HG03378 (cell line): ENCODE data around the gene LYPD4.

ENCODE experiments used
- ATAC-seq: cut with Tn5 transposase; IDR thresholded peaks from one replicate; pipeline ENCODE4 v1.9.1; 2021; ENCODE audit warnings: mild to moderate bottlenecking, moderate library complexity; ENCODE audit not compliant: unreplicated experiment

Gene LYPD4

DNA sequence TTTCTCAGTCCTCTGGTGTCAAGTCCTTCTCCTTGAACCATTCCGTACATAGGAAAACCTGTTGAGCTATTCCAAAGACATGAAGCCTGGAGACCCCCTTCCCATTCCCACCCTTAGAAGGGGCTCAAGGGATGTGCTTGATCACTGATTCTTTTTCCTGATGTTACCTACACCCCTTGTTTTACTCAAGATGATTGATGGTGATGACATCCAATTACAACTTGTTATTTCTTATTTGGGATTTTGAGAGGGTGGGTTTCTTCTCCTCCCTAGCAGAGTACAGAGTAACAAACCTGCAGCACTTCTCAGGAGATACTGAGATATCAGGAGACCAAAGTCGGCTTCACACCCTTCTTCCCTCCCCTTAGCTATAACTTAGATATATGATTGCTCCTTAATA is 8.9 kb upstream of the LYPD4 start:
- no peak for ATAC-seq

GRCh38 chr19:41851456-41851855 is 7.0 kb upstream of the LYPD4 start:
- no peak for ATAC-seq

DNA sequence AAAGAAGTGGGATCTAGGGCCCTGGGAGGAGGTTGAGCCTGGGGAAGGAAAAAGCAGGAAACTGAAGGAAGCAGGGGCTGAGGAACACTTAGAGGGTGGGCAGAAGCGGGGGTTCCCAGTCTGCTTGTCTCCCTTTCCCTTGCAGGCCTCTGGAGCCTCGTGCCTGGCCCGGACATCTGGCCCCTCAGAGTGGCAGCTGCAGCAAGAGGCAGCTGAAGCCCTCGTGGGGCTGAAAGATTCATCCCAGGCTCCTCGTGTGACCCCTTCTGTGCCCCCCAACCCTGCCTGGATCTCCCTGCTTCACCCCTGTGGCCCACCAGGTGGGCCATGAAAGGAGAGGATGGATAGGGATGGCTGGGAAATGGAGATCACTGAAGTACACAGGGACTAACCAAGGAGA is 5.9 kb upstream of the LYPD4 start:
- ATAC-seq, result no peak

DNA sequence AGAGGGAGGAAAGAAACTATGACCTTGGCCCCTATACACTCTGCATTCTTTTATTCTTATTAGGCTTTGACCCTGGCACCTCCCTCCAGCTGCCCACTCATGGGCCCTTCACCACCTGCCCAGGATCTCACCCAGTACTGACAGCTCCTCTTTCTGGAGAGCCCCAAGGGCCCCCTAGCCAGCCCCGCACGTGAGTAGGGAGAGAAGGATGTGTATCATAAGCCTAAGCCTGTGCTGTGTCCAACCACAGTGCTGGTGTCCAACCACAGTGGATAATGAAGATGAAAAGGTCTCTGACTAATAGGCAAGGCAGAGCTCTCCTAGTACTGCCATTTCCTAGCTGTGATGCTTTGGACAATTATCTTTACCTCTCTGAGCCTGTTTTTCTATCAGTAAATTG is 4.6 kb upstream of the LYPD4 start:
- ATAC-seq, result no peak

DNA sequence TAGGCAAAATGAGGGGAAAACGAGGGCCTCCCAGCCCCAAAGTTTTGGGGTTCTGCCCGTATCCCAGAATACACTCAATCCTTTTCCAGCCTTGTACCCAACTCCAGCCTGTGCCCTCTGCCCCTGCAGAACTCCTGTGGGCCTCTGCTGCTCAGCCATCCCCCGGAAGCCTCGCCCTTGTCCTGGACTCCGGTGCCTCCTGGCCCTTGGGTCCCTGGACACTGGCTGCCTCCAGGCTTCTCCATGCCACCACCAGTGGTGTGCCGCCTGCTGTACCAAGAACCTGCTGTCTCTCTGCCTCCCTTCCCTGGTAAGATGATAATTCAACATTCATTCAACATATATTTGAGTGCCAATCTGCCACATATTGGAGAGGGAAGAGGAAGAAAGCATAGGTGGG is 4.2 kb upstream of the LYPD4 start:
- no peak for ATAC-seq

DNA sequence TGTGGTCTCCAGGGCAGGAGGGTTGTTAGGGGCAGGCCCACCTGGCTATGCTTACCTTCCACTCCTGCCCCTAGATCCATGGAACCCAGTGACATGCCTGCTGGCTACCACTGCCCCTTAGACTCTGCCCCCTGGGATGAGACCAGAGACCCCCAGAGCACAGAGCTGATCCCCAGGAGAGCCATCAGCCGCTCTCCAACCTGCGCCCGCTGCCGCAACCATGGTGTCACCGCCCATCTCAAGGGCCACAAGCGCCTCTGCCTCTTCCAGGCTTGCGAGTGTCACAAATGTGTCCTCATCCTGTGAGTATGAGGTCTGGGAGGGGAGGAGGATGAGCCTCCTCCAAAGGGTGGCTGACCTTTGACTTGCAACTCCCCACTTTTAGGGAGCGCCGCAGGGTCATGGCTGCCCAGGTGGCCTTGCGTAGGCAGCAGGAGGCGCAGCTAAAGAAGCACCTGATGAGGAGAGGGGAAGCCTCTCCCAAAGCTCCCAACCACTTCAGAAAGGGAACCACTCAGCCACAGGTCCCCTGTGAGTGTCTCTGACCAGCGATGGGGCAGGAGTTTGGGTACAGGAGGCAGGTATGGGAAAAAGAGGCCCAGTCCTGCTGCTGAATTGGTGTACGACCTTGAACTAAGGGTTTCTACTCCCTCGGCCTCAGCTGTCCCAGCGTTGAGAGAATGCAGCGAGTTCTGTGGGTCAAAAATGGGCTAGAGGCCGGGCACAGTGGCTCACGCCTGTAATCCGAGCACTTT is 3.0 kb upstream of the LYPD4 start:
- ATAC-seq, result no peak

- ATAC-seq, result no peak
Observed at GRCh38 chr19:41845051-41845590, 638 bp upstream of the LYPD4 start.

DNA sequence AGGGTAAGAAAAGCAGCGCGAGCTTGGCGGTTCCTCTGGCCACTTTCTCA is 343 bp upstream of the LYPD4 start, which contains the start of gene DMRTC2:
Gene DMRTC2 (plus strand): TSS at position 42 of the 50 bp plus-strand sequence. CDS start 2,387 bp downstream, outside the sequence.
- ATAC-seq, result no peak

GRCh38 chr19:41843371-41843770 is 1.1 kb downstream of the LYPD4 start:
- no peak for ATAC-seq

GRCh38 chr19:41839211-41839610 is 5.3 kb downstream of the LYPD4 start:
- no peak for ATAC-seq

- ATAC-seq, result no peak
Observed at GRCh38 chr19:41837981-41838708, 6.3 kb downstream of the LYPD4 start.

DNA sequence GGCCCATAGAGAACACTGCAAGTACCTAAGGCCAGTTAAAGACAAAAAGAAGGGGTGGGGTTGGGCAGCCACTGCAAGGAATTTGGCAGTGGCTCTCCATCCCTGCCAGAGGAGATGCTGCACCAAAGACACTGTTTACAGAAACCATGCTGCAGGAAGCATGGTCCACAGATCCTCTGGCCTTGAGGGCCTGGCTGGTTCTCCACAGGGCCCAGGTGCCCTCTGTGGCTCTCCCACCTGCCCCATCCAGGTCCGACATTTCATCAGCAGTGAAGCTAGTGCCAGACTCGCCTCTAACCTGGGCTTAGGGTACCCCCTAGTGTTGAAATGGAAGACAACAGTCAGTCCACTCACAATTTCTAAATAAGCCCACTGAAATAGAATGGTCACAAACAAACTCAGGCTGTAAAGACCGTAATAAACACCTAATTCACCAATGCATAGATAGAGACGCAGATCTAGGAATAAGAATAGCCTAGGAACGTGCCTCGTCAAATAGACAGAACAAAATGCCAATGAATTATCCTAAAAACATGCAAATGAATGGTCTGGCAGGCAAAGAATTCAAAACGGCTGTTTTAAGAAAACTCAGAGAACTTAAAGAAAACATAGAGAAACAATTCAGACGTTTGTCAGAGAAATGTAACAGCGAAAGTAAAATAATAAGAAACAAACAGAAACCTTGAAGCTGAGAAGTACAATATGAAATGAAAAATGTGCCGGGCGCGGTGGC is 23.3 kb downstream of the LYPD4 start:
- ATAC-seq, result no peak

DNA sequence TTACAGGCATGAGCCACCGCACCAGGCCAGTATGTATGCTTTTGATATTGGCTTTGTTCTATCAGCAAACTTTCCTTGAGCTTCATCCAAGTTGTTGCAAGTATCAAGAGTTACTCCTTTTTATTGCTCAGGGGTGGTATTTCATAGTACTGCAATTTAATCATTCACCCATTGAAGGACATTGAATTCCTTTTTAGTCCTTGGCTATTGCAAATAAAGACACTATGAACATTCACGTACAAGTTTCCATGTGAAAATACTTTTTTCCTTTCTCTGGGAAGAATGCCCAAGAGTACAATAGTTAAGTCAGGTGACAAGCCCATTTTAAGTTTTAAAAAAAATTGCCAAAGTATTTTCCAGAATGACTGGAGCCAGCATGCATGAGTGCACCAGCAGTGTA is 27.7 kb downstream of the LYPD4 start:
- ATAC-seq, result no peak

DNA sequence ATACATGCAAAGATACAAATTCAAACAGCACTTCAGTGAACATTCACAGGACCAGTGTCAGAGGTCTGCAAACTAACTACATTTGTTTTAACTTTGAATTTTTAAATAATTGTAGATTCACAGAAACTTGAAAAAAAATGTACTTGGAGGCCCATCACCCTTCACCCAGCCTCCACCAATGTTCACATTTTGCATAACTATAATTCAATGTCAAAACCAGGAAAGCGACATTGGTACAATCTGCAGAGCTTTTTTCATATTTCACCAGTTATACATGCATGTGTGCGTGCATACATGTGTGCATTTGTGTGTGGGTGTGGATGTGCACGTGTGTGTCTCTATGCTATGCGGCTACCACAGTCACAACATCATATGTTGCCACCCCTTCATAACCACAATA is 29.2 kb downstream of the LYPD4 start:
- ATAC-seq, result no peak

GRCh38 chr19:41813911-41814310 is 30.6 kb downstream of the LYPD4 start:
- ATAC-seq, result no peak

DNA sequence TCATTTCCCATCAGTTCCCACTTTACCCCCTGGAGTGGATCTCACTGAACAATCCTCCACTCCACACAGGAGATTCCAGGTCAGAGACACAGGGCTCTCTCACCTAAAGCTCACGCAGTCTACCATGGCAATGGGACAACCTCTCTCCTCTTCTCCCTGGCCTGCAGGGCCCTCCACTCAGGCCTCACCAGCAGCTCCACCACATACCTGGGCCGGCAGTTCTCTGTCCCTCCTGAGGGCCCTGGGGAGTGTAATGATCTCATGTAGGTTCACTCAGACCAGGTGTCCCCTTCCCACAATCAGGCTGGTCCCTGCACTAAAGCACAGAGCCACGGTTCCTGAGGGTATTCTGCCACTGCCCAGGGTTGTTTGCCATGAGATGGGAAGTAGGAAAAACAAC is 32.5 kb downstream of the LYPD4 start:
- ATAC-seq, result no peak

DNA sequence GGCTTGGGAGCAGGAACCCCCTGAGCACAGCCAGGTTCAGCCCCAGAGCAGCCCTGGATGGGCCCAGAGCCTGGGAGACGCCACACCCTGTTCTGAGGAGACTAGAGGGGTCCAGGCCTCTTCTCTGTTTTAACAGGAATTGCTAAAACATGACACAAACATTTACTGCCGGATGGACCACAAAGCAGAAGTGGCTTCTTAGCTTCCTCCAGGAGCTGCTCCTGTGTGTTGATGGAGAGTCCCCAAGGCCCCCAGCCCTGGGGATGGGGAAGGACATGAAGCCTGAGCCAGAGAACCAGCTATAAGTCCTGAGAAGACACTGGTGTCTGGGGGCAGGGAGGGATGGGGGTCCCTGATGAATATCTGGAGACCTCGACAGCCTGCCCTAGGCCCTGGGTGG is 33.4 kb downstream of the LYPD4 start:
- no peak for ATAC-seq

DNA sequence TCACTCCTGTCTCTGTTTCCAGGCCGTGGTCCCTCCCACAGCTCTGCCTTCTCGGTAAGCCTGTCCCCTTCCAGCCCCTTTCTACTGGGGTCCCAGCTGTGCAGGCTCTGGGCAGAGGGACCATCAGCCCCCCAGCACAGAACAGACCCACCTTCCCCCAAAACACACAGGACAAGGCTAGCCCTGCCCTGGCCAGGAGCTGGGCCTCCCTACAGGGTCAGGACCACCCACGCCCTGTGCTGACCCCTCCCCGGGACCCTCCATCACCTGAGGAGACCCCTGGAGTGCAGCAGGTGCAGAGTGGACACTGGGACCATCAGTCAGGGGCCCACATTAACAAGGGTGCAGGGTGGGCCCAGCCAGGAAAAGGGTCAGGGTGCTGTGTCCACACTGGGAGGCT is 34.2 kb downstream of the LYPD4 start:
- ATAC-seq, result no peak

GRCh38 chr19:41808663-41809566 is 35.6 kb downstream of the LYPD4 start:
- ATAC-seq, result no peak

- ATAC-seq, result no peak
Observed at GRCh38 chr19:41807176-41807575, 37.3 kb downstream of the LYPD4 start.

DNA sequence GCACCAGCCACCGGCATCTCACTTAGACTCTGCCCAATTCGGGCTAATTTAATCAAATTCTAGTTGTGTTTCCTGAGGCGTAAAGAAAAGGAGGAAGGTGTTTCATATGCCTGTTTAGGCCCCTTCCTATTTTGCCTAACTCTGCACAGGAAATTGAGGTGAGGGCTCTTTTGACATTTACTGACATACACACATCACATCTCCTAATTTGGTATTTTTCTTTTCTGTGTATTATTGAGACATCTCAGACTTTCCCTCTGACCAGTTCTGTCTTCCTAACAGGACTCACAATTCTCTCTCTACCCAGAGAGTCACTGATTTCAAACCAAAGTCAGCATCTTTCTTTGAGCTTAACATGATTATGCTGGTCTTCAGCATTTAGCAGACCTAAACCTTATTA is 40.1 kb downstream of the LYPD4 start:
- ATAC-seq, result no peak
